Measurements from ENCODE around the gene MIOS.

MIOS gene

GRCh38 chr7:7563813-7564212 is 2.9 kb upstream of the MIOS start:
- Histone ChIP-seq H2AK5ac (ENCODE audit: low read length, severe bottlenecking) (peak overlapping the region; percentile 92), H3K36me3 (ENCODE audit: control insufficient read depth in 1 of 2, insufficient read depth in 2 of 2, low read depth in 1 of 2, low read length in 2 of 2) (no peaks in the 10 kb centered on the region), H3K4me1 (ENCODE audit: control insufficient read depth, insufficient read depth, low read depth, low read length) (peaks cover 9% of the 10 kb centered on the region), H2BK120ac (ENCODE audit: low read depth, low read length) (no peak overlapping the region), H3K27me3 (ENCODE audit: control insufficient read depth in 1 of 2, insufficient read depth in 1 of 2, low read length in 2 of 2) (no peaks in the 10 kb centered on the region), H3K79me1 (replicated peaks; ENCODE audit: low read length, poor library complexity, severe bottlenecking) (peaks cover 5% of the 10 kb centered on the region), H4K91ac (ENCODE audit: low read length) (no peak overlapping the region), H3K4me3 (ENCODE audit: insufficient read depth in 1 of 2, low read depth in 1 of 2, low read length in 2 of 2) (no peak overlapping the region), H2BK15ac (ENCODE audit: low read depth, poor library complexity, severe bottlenecking) (no peak overlapping the region), H3K18ac (ENCODE audit: low read depth in 1 of 2, low read length in 2 of 2) (no peak overlapping the region), H3K4ac (ENCODE audit: low read depth in 1 of 2, low read length in 2 of 2) (no peak overlapping the region), H2BK12ac (ENCODE audit: low read length in 2 of 2) (no peak overlapping the region), H2AFZ (ENCODE audit: low read depth, low read length) (no peak overlapping the region), H2BK5ac (ENCODE audit: low read depth, low read length, poor library complexity, severe bottlenecking) (no peak overlapping the region), H3K9me3 (ENCODE audit: control insufficient read depth, low read length) (peaks cover 9% of the 10 kb centered on the region), H3K9ac (ENCODE audit: low read length) (no peak overlapping the region), H3K27ac (ENCODE audit: low read length, poor library complexity, severe bottlenecking) (peak overlapping the region; percentile 64), H3K4me2 (ENCODE audit: low read length, poor library complexity, severe bottlenecking) (no peak overlapping the region), H3K14ac (ENCODE audit: low read length in 2 of 2) (no peak overlapping the region), H3K23ac (ENCODE audit: low read length in 2 of 2) (no peak overlapping the region), H4K8ac (ENCODE audit: low read length) (no peak overlapping the region)
- DNase-seq, result peak; percentile 15

GRCh38 chr7:7564323-7564780 is 2.3 kb upstream of the MIOS start:
- no peak overlapping the region for H3K14ac ChIP-seq (ENCODE audit: low read length in 2 of 2)
- no peak overlapping the region for H2BK120ac ChIP-seq (ENCODE audit: low read depth, low read length)
- no peak overlapping the region for H3K4me2 ChIP-seq (ENCODE audit: low read length, poor library complexity, severe bottlenecking)
- no peak overlapping the region for H4K91ac ChIP-seq (ENCODE audit: low read length)
- peak; percentile 91 for DNase-seq
- H3K36me3 ChIP-seq (ENCODE audit: control insufficient read depth in 1 of 2, insufficient read depth in 2 of 2, low read depth in 1 of 2, low read length in 2 of 2), result no peaks in the 10 kb centered on the region
- no peak overlapping the region for H2AK5ac ChIP-seq (ENCODE audit: low read length, severe bottlenecking)
- H2BK5ac ChIP-seq (ENCODE audit: low read depth, low read length, poor library complexity, severe bottlenecking), result no peak overlapping the region
- no peak overlapping the region for H3K18ac ChIP-seq (ENCODE audit: low read depth in 1 of 2, low read length in 2 of 2)
- peaks cover 9% of the 10 kb centered on the region for H3K4me1 ChIP-seq (ENCODE audit: control insufficient read depth, insufficient read depth, low read depth, low read length)
- no peak overlapping the region for H3K4me3 ChIP-seq (ENCODE audit: insufficient read depth in 1 of 2, low read depth in 1 of 2, low read length in 2 of 2)
- H4K8ac ChIP-seq (ENCODE audit: low read length), result no peak overlapping the region
- 33% methylated on average over 3 of the region's 3 CpGs for WGBS
- H3K4ac ChIP-seq (ENCODE audit: low read depth in 1 of 2, low read length in 2 of 2), result no peak overlapping the region
- H3K9me3 ChIP-seq (ENCODE audit: control insufficient read depth, low read length), result peaks cover 7% of the 10 kb centered on the region
- H3K79me1 ChIP-seq (replicated peaks; ENCODE audit: low read length, poor library complexity, severe bottlenecking), result peaks cover 5% of the 10 kb centered on the region
- H3K27me3 ChIP-seq (ENCODE audit: control insufficient read depth in 1 of 2, insufficient read depth in 1 of 2, low read length in 2 of 2), result no peaks in the 10 kb centered on the region
- H3K9ac ChIP-seq (ENCODE audit: low read length), result no peak overlapping the region
- H2BK12ac ChIP-seq (ENCODE audit: low read length in 2 of 2), result no peak overlapping the region
- H3K23ac ChIP-seq (ENCODE audit: low read length in 2 of 2), result no peak overlapping the region
- H3K27ac ChIP-seq (ENCODE audit: low read length, poor library complexity, severe bottlenecking), result peak overlapping the region; percentile 6
- H2AFZ ChIP-seq (ENCODE audit: low read depth, low read length), result no peak overlapping the region
- H2BK15ac ChIP-seq (ENCODE audit: low read depth, poor library complexity, severe bottlenecking), result no peak overlapping the region

GRCh38 chr7:7565018-7565680 is 1.5 kb upstream of the MIOS start:
- no peak overlapping the region for H3K9ac ChIP-seq (ENCODE audit: low read length)
- WGBS, result 98% methylated on average over 4 of the region's 4 CpGs

GRCh38 chr7:7565746-7566650 is 686 bp upstream of the MIOS start:
- Histone ChIP-seq H3K27ac (ENCODE audit: low read length, poor library complexity, severe bottlenecking) (peak overlapping the region; percentile 77), H3K14ac (ENCODE audit: low read length in 2 of 2) (no peak overlapping the region), H3K36me3 (ENCODE audit: control insufficient read depth in 1 of 2, insufficient read depth in 2 of 2, low read depth in 1 of 2, low read length in 2 of 2) (peaks cover 0 to 2% of the 10 kb centered on the region in 2 experiments), H2BK15ac (ENCODE audit: low read depth, poor library complexity, severe bottlenecking) (no peak overlapping the region), H3K4me3 (ENCODE audit: insufficient read depth in 1 of 2, low read depth in 1 of 2, low read length in 2 of 2) (peak overlapping the region; percentile 71 to 87), H3K18ac (ENCODE audit: low read depth in 1 of 2, low read length in 2 of 2) (no peak overlapping the region), H3K4me1 (ENCODE audit: control insufficient read depth, insufficient read depth, low read depth, low read length) (peaks cover 10% of the 10 kb centered on the region), H2BK12ac (ENCODE audit: low read length in 2 of 2) (peak overlapping the region in 1 of 2 experiments; percentile 77), H3K79me1 (replicated peaks; ENCODE audit: low read length, poor library complexity, severe bottlenecking) (peaks cover 4% of the 10 kb centered on the region), H3K4ac (ENCODE audit: low read depth in 1 of 2, low read length in 2 of 2) (no peak overlapping the region), H4K8ac (ENCODE audit: low read length) (peak overlapping the region; percentile 84), H3K9me3 (ENCODE audit: control insufficient read depth, low read length) (no peaks in the 10 kb centered on the region), H2BK5ac (ENCODE audit: low read depth, low read length, poor library complexity, severe bottlenecking) (no peak overlapping the region), H3K9ac (ENCODE audit: low read length) (peak overlapping the region; percentile 92), H3K27me3 (ENCODE audit: control insufficient read depth in 1 of 2, insufficient read depth in 1 of 2, low read length in 2 of 2) (no peaks in the 10 kb centered on the region), H2AK5ac (ENCODE audit: low read length, severe bottlenecking) (peak overlapping the region; percentile 64), H3K23ac (ENCODE audit: low read length in 2 of 2) (no peak overlapping the region), H3K4me2 (ENCODE audit: low read length, poor library complexity, severe bottlenecking) (peak overlapping the region; percentile 45), H4K91ac (ENCODE audit: low read length) (peak overlapping the region; percentile 7), H2BK120ac (ENCODE audit: low read depth, low read length) (no peak overlapping the region), H2AFZ (ENCODE audit: low read depth, low read length) (peak overlapping the region; percentile 55)
- DNase-seq, result no peak
- 89% methylated on average over 26 of the region's 26 CpGs for WGBS

More at GRCh38 chr7:7565018-7565680, 1.5 kb upstream of the MIOS start:
- H3K18ac ChIP-seq (ENCODE audit: low read depth in 1 of 2, low read length in 2 of 2), result no peak overlapping the region
- no peak for DNase-seq
- no peaks in the 10 kb centered on the region for H3K36me3 ChIP-seq (ENCODE audit: control insufficient read depth in 1 of 2, insufficient read depth in 2 of 2, low read depth in 1 of 2, low read length in 2 of 2)
- no peak overlapping the region for H3K14ac ChIP-seq (ENCODE audit: low read length in 2 of 2)
- H3K4me1 ChIP-seq (ENCODE audit: control insufficient read depth, insufficient read depth, low read depth, low read length), result peaks cover 9% of the 10 kb centered on the region
- H3K27me3 ChIP-seq (ENCODE audit: control insufficient read depth in 1 of 2, insufficient read depth in 1 of 2, low read length in 2 of 2), result no peaks in the 10 kb centered on the region
- no peak overlapping the region for H3K27ac ChIP-seq (ENCODE audit: low read length, poor library complexity, severe bottlenecking)
- H3K23ac ChIP-seq (ENCODE audit: low read length in 2 of 2), result no peak overlapping the region
- H2BK12ac ChIP-seq (ENCODE audit: low read length in 2 of 2), result no peak overlapping the region
- no peak overlapping the region for H2BK120ac ChIP-seq (ENCODE audit: low read depth, low read length)
- H2BK5ac ChIP-seq (ENCODE audit: low read depth, low read length, poor library complexity, severe bottlenecking), result no peak overlapping the region
- peak overlapping the region; percentile 64 for H2AK5ac ChIP-seq (ENCODE audit: low read length, severe bottlenecking)
- H3K9me3 ChIP-seq (ENCODE audit: control insufficient read depth, low read length), result no peaks in the 10 kb centered on the region
- H4K91ac ChIP-seq (ENCODE audit: low read length), result no peak overlapping the region
- no peak overlapping the region for H3K4me2 ChIP-seq (ENCODE audit: low read length, poor library complexity, severe bottlenecking)
- H3K79me1 ChIP-seq (replicated peaks; ENCODE audit: low read length, poor library complexity, severe bottlenecking), result peaks cover 5% of the 10 kb centered on the region
- no peak overlapping the region for H4K8ac ChIP-seq (ENCODE audit: low read length)
- H2AFZ ChIP-seq (ENCODE audit: low read depth, low read length), result no peak overlapping the region
- no peak overlapping the region for H2BK15ac ChIP-seq (ENCODE audit: low read depth, poor library complexity, severe bottlenecking)
- H3K4me3 ChIP-seq (ENCODE audit: insufficient read depth in 1 of 2, low read depth in 1 of 2, low read length in 2 of 2), result no peak overlapping the region
- H3K4ac ChIP-seq (ENCODE audit: low read depth in 1 of 2, low read length in 2 of 2), result no peak overlapping the region

Data from mesenchymal stem cell (in vitro differentiated cells and primary cell).